GM19468 (cell line): ENCODE results near the gene MBTD1.
"Not testable (repeated sequence)": the region's sequence is repeated elsewhere in the genome, so short reads cannot be mapped to it uniquely, and the experiment has no call there.

Source experiments
- ATAC-seq: cut with Tn5 transposase; IDR thresholded peaks from one replicate; pipeline ENCODE4 v1.9.1; 2021; ENCODE audit warnings: mild to moderate bottlenecking, moderate library complexity, moderate number of reproducible peaks; ENCODE audit not compliant: unreplicated experiment; ENCODE audit errors: extremely low read depth

Gene MBTD1

DNA sequence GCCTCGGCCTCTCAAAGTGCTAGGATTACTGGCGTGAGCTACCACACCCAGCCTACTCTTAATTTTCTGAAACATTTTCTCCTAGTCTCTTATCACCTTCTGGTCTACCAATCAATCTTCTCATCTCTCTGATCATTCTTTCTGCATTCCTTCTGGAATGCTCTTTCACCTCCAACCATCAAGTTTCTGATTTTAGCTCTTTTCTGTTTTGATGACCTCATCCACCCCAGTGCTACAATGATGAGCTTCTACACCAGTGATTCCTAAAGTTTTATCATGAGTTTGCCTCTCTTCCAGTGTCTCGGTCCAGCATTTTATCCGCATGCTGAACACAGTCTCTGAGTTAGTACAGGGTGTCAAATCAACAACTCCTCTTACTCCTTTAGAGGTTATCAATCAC is 62.1 kb downstream of the MBTD1 start:
- no peak for ATAC-seq

DNA sequence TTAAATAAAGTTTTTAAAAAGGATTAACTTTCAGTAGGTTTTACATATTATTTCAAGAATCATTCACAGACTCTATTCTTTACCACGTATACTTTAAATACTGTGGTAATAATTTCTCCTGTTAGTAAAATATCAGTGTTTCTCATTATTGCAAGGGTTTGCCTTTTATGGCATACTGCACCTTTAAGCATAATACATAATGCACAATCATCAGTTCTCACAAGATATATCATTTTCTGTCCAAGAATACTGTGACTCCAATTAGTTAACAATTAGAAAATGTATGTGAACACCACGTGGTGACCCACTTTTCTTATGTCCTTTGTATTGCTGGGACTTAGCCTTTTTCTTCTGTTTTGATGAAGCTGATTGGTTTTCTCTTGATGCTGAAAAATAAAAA is 68.0 kb downstream of the MBTD1 start:
- no peak for ATAC-seq

DNA sequence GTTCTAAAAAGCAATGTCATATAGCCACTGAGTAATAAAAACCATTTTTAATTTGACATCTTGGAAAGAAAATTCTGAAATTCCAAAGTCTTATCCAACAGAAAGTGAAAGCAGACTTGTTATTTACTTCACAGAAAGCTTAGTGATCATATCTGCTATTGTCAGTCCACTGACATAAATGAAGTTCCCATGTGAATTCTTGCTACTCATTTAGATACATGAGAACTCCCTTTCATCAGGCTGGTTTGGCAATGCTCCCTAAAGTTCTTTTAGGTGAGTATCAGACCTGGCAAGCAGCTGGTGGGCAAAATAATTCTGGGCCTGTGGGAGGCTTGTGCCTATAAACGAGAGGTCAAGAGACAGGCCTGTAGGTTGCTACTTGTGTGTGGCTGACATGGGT is 70.2 kb downstream of the MBTD1 start:
- no peak for ATAC-seq

DNA sequence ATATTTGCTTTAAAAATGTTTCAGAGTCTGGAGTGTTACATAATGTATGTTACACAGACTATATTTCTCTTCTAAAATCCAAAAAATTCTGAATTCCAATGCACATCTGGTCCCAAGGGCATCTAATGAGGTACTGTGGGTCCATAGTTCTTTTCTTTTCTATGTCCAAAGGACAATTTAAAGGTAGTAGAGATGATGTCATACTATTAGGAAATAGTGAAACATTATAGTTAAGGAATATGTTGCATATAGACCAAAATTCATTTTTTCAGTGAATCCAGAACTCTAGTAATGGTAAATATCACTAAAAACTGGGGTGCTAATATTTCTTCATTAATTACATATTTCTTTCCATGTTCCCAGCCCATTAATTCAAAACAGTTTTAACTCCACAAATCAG is 70.7 kb downstream of the MBTD1 start:
- no peak for ATAC-seq

DNA sequence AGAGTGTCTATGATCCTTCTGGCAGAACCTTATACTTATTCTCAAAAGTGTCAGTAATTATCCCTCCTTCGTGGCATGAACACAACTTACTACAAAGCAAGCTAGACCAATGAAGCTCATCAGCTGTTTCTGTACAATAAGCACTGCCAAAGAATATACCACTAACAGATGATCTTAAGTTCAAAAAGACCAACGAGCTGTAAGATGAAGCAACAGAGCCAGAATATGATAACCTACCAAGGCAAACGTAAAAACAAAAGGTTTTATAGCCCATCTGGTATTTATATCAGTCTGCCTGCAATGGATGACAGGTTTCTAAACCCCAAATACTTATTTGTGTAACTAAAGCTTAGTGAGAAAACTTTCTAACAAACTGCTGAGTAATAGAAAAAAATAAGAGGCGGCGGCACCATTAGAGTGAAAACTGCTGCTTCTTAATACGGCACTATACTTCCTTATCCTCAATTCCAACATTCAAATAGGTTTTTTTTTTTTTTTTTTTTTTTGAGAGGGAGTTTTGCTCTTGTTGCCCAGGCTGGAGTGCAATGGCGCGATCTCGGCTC is 71.5 kb downstream of the MBTD1 start:
- ATAC-seq, result no peak

DNA sequence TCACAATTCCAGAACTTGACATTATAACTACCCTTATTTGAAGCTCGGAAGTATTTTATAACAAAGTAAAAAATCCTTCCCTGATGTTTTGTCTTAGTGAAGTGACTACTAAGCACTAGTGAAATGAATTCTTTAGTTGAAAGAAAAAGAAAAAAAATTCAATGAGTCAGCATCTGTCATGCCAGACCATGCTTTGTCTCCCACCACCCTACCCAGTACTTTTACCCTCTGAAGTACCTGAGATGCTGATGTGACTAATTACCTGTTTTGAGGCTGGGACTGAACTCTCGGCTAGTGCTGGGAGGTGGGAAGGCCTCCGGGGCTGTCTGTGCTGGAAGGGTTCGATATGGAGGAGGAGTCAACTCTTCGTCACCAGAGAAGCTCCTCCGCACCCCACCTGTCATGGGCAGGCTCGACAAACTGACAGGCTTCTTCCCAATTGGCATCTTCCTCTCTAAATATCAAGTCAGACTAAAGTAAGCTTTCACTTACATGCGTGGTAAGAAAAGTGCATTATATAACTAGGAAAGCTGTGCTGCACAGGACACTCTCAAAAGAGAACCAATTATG is 74.0 kb downstream of the MBTD1 start:
- ATAC-seq, result no peak

DNA sequence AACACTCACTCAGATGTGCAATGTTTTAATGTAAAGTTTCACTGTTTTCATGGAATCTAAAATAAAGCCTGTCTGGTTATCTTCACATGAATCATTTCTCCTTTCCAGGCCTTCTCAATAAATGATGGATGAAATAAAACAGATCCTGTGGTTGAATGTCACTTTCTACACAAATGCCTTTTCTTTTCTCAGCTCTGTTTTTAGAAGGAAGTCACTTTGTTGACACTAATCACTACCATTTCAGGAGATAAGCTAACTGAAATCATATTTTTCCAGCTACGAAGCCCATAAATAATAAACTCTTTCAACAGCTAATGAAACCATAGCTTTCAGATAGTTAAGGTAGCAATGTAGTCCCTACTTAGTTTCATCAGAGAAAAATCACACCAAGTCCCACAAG is 75.7 kb downstream of the MBTD1 start:
- ATAC-seq, result no peak

DNA sequence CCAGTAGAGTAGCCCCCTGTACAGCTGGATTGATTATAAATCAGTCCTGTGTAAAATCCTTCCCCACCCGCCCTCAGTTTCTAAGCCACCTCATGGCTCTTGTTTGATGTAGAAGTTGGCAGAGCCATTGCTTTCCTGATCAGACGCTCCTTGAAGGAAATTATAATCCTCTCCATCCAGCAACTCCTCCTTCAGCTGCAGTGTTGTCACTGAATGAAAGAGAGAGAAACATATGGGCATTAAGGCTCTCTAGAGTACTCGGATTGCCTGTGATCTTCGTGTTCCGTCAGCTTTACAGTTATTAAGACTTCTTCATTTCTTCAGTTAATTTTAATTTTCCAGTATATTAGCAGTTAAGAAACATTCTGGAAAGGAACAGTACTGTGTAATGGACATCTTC is 79.4 kb downstream of the MBTD1 start:
- ATAC-seq, result no peak

DNA sequence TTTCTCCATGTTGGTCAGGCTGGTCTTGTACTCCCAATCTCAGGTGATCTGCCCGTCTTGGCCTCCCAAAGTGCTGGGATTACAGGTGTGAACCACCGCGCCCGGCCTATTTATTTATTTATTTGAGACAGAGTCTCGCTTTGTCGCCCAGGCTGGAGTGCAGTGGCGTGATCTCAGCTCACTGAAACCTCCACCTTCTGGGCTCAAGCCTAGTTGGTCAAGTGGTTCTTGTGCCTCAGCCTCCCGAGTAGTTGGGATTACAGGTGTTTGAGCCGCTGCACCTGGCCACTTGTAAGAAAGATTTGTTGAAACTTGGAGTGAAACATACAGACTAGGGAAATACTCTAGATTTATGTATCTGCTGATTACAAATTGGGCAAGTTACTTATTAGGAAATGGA is 87.8 kb downstream of the MBTD1 start:
- ATAC-seq, result not testable (repeated sequence)

DNA sequence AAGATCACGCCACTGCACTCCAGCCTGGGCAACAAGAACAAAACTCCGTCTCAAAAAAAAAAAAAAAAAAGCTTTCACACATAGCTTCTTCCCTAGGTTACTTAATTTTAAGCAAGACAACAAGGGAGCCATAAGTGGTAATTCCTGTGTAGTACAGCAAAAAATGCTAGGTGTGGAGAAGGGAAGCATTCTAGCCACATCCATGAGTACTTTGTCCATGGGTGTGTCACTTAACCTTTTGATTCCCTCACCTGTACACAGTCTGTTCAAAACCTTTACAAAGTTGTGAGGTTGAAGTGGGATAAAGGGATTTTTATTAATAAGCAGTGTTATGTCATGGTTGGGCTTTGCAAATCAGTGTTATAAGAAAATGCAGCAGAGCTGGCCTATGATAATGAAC is 89.1 kb downstream of the MBTD1 start:
- no peak for ATAC-seq

DNA sequence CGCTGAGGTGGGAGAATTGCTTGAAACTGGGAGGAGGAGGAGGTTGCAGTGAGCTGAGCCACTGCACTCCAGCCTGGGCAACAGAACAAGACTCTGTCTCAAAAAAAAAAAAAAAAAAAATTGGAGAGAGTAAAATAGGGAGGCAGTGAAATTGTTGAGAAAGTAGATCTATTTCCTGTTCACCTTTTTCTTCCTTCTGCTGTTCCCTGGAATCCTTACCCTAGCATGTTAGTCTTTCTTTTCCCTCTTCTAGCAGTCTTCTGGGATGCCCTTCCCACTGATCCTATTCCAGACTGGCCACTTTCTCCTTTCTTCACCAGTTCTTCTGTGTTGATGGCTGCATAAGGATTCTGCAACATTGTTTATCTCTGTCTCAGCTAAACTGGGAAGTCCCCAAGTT is 90.5 kb downstream of the MBTD1 start:
- no peak for ATAC-seq

DNA sequence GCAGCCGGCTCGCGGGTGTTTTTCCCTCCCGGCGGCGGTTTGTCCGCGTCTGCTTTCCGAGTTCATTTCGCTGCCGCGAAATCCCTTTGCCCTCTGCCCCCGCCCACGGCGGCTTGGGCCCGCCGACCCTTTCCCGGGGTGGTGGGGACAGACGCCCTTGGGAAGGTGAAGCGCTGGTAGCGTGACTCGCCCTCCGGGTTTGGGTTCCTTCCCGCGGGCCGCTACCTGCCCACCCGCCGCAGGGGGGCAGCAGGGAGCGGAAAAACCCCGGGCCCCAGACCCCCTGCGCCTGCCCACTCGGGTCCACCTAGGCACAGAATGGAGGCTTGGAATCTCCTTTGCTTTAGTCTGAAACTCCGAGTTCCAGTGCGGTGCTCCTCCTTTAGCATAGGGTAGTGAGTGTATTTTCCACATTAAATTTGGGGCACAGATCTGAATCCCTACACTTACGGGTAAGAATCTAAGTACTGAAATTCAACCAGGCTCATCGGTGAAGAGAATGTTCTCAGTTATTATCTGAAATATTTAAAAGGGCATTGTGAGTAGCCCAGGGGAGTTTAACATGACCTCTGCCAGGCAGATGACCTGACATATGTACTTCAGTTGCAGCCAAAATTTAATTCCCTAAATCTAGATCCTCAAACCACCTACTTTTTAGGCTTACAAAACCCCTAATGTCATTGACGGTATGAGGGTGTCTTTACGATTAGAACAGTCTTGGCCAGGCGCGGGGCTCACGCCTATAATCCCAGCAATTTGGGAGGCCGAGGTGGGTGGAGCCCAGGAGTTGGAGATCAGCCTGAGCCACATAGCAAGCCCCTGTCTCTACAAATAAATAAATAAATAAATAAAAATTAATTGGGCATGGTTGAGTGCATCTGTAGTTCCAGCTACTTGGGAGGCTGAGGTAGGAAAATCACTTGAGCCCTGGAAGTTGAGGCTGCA is 92.6 kb downstream of the MBTD1 start:
- ATAC-seq, result no peak

DNA sequence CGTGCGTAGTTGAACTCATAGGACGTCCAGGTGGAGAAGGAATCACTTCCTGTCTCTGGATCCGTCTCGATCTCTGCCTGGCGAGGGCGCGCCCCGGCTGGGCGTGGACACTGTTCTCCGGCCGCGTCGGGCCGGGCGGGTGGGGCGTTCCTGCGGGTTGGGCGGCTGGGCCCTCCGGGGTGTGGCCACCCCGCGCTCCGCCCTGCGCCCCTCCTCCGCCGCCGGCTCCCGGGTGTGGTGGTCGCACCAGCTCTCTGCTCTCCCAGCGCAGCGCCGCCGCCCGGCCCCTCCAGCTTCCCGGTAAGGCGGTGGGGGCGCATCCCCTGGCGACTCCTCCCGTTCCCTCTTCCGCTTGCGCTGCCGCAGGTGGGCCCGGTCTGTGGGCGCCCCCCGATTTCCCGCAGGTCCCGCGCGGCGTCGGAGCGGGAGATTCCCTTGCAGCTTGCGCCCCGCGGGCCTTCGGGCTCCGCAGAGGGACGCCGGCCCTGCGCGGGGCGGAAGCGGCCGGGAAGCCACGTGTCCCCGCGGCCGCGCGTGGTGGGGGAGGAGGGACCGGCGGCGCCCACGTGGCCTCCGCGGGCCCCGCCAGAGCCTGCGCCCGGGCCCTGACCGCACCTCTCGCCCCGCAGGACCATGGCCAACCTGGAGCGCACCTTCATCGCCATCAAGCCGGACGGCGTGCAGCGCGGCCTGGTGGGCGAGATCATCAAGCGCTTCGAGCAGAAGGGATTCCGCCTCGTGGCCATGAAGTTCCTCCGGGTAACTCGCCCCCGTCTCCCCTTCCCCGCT is 93.5 kb downstream of the MBTD1 start, which contains the start of gene NME2:
Gene NME2 (plus strand): TSS at position 214 of the 789 bp plus-strand sequence. CDS start 420 bp downstream, at position 634.
- ATAC-seq, result peak; percentile 63

DNA sequence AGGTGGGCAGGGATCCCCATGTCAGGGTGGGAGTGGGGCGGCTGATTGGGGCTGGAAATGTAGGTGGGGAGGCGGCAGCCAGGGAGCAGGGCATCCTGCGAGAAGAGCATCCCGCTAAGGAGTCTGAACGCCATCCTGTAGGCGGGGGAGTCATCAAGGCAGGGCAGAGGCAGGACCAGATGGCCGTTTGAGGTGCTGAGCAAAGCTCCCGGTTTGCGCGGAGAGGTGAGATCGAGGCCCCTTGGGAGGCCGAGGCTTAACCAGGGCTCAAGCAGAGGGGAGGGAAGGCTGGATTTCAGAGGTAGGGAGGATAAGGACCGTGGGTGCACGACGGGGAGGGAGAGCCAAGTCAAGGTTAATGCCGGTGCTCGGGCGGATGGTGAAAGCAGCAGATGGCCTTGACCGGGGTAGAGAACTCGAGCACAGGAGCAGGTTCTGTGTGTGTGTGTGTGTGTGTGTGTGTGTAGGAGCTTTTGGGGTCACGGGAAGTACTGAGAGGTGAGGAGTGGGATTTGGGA is 94.1 kb downstream of the MBTD1 start:
- no peak for ATAC-seq

DNA sequence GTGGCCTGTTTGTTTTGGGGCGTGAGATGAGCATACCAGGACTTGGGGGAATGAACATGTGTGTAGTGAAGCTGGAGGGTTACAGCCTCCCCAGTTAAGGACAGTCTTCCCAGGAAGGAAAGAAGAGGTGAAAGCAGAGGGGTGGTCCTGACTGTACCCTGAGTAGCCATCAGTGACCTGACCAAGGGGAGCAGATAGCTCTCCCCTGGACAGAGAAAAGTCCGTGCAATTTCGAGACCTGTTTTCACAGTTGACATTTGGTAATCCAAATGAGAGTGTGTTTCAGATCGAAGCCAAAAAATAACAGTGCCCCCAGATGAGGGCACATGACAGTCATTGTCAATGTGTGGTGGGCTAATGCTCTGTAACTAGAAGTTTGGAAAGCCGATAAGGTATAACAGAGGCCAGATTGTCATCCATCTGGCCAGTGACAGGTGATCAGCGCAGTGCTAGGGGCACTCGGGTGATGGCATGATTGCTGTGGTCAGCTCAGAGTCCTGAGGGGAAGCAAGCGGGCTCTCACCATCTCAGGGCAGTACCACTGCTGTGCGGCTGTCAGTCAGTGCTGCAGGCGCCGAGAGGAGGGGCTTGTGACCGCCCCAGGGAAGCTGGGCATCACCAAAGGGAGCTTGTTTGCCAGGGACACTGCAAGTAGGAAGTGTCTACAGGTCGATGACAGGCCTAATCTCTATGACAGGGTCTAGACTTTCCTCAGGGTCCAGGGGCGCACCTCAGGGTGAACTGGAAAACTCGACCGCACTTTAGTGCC is 94.8 kb downstream of the MBTD1 start:
- no peak for ATAC-seq

DNA sequence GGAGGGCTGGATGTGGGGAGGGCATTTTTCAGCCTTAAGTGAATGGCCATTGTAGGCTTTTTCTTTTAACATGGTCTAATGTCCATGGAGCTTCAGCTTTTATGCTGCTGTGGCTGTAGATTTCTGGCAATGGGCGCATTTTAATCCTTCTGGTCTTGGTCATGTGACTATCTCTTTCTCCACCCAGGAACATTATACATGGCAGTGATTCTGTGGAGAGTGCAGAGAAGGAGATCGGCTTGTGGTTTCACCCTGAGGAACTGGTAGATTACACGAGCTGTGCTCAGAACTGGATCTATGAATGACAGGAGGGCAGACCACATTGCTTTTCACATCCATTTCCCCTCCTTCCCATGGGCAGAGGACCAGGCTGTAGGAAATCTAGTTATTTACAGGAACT is 98.3 kb downstream of the MBTD1 start:
- no peak for ATAC-seq

DNA sequence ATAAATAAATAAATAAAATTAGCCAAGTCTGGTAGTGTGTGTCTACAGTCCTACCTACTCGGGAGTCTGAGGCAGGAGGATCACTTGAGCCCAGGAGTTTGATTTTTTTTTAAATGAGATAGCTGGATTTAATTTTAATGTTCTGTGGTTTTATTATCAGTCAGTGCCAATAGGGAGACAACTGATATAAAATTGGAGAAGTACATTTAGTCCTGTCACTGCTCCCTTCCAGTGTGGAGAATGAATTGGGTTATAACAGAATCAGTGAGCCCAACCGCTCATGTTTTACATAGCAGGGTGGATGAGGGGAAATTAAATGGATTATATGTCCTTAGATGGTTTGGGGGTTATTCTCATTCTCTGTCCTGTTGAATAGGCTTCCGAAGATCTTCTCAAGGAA is 100.2 kb downstream of the MBTD1 start:
- no peak for ATAC-seq

DNA sequence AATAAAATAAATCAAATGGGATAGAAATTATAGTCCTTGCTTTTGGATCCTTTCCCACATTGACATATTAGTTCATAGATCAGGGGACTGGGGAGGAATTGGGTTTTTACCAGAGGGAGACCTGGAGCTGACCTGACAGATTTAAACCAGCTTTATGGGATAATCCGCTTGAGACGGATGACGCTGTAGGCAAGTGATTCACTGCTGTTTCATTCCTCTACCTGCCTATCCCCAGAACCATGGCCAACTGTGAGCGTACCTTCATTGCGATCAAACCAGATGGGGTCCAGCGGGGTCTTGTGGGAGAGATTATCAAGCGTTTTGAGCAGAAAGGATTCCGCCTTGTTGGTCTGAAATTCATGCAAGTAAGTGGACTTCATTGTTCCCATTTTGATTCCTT is 104.4 kb downstream of the MBTD1 start:
- ATAC-seq, result no peak

DNA sequence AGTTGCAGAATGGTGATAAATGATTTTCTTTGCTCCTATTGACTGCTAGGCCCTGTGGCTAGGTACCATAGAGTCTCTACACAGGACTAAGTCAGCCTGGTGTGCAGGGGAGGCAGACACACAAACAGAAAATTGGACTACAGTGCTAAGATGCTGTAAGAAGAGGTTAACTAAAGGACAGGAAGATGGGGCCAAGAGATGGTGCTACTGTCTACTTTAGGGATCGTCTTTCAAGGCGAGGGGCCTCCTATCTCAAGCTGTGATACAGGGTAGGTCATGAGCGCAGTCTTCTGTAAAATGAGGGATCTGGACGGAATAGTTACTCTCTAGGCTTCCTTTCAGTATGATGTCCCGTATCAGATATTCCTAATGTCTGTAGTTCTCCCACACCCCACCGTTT is 105.7 kb downstream of the MBTD1 start:
- no peak for ATAC-seq
